Neural progenitor cell (in vitro differentiated cells): ENCODE measurements around the gene SULT1C3. TPM values are rescaled to one million over a fixed set of nuclear protein-coding genes. Genes with fewer than 3 reads are reported as not detected.

Source experiments
- DNase-seq: peaks from one replicate; pipeline ENCODE4 v3.0.0-alpha.2; 2016; ENCODE audit warnings: low spot score
- H2AFZ ChIP-seq: fragments of 200-600 bp; sonication (generic); replicated peaks from 2 replicates; pipeline ENCODE4 v1.6.1; 2016; ENCODE audit warnings: antibody characterized with exemption
- H3F3A ChIP-seq: fragments of 200-600 bp; sonication (generic); 2 replicates; pipeline ENCODE4 v1.6.1; 2016; ENCODE audit warnings: antibody characterized with exemption, low read depth
- H3K27ac ChIP-seq: fragments of 200-600 bp; sonication (generic); 2 replicates; pipeline ENCODE4 v1.5.1; 2016; ENCODE audit warnings: mild to moderate bottlenecking
- H3K27me3 ChIP-seq: fragments of 200-600 bp; sonication (generic); 2 replicates; pipeline ENCODE4 v1.6.1; 2016; ENCODE audit warnings: mild to moderate bottlenecking, moderate library complexity
- H3K36me3 ChIP-seq: fragments of 200-600 bp; sonication (generic); 2 replicates; pipeline ENCODE4 v1.5.1; 2016
- H3K4me1 ChIP-seq: fragments of 200-600 bp; sonication (generic); 2 replicates; pipeline ENCODE4 v1.6.1; 2016; ENCODE audit warnings: mixed run types
- H3K4me2 ChIP-seq: fragments of 200-600 bp; sonication (generic); 2 replicates; pipeline ENCODE4 v1.6.1; 2016
- H3K4me3 ChIP-seq: fragments of 200-600 bp; sonication (generic); 2 replicates; pipeline ENCODE4 v1.5.1; 2016
- H3K79me2 ChIP-seq: fragments of 200-600 bp; sonication (generic); 2 replicates; pipeline ENCODE4 v1.6.1; 2016; ENCODE audit warnings: low read depth
- H3K9ac ChIP-seq: fragments of 200-600 bp; sonication (generic); 2 replicates; pipeline ENCODE4 v1.6.1; 2016
- H3K9me3 ChIP-seq: fragments of 200-600 bp; sonication (generic); 2 replicates; pipeline ENCODE4 v1.5.1; 2016; ENCODE audit warnings: low read depth
- H4K20me1 ChIP-seq: fragments of 200-600 bp; sonication (generic); 2 replicates; pipeline ENCODE4 v1.6.1; 2016; ENCODE audit warnings: low read depth
- H3K27ac Mint-ChIP-seq: 3 replicates; pipeline ENCODE4 v1.8.0; 2021; ENCODE audit warnings: mixed read lengths
- H3K27me3 Mint-ChIP-seq: 2 replicates; pipeline ENCODE4 v1.8.0; 2022; ENCODE audit warnings: low read depth, mild to moderate bottlenecking, inconsistent platforms, moderate library complexity, mixed read lengths; ENCODE audit not compliant: insufficient read depth
- H3K36me3 Mint-ChIP-seq: 3 replicates; pipeline ENCODE4 v1.8.0; 2021; ENCODE audit warnings: mixed read lengths
- H3K4me1 Mint-ChIP-seq: 3 replicates; pipeline ENCODE4 v1.8.0; 2021; ENCODE audit warnings: mixed read lengths
- H3K4me3 Mint-ChIP-seq: 3 replicates; pipeline ENCODE4 v1.8.0; 2021; ENCODE audit warnings: mild to moderate bottlenecking, moderate library complexity, mixed read lengths
- H3K9me3 Mint-ChIP-seq: 3 replicates; pipeline ENCODE4 v1.8.0; 2020; ENCODE audit warnings: mixed read lengths
- CTCF ChIP-seq: fragments of 200-600 bp; sonication (generic); IDR thresholded peaks from 2 replicates; pipeline ENCODE4 v1.5.1; 2017; ENCODE audit warnings: antibody characterized with exemption, mild to moderate bottlenecking
- EZH2 ChIP-seq: fragments of 200-600 bp; sonication (generic); IDR thresholded peaks from 2 replicates; pipeline ENCODE4 v1.6.1; 2017; ENCODE audit warnings: antibody characterized with exemption, mild to moderate bottlenecking, moderate library complexity
- EZH2phosphoT487 ChIP-seq: fragments of 200-600 bp; sonication (generic); IDR thresholded peaks from 2 replicates; pipeline ENCODE4 v1.6.1; 2017; ENCODE audit warnings: antibody characterized with exemption
- total RNA-seq: library from RNA; depleted of rRNA; stranded (reverse); fragments of >200 nt; gene quantifications from 2 replicates; pipeline ENCODE4 v1.2.3, GENCODE V29; 2015; ENCODE audit warnings: low replicate concordance

Gene SULT1C3
- not detected in 2 replicates for total RNA-seq

GRCh38 chr2:108239786-108240185 lies at the start of gene SULT1C3:
Gene SULT1C3 (plus strand): TSS chr2:108239968. CDS start chr2:108247195, 7,227 bp downstream.
- H3K9me3 ChIP-seq, result peaks cover 8% of the 10 kb centered on the region
- Mint-ChIP-seq H3K27ac (no peak within 1 kb of the TSS), H3K36me3 (no peaks in the 10 kb centered on the region), H3K27me3 (no peaks in the 10 kb centered on the region), H3K4me3 (no peak within 1 kb of the TSS), H3K9me3 (peaks cover 10% of the 10 kb centered on the region), H3K4me1 (no peaks in the 10 kb centered on the region)
- no peak within 1 kb of the TSS for H3K4me3 ChIP-seq
- H2AFZ ChIP-seq, result no peak within 1 kb of the TSS
- no peak within 1 kb of the TSS for H3K4me2 ChIP-seq
- H3K9ac ChIP-seq, result no peak within 1 kb of the TSS
- no peaks in the 10 kb centered on the region for H3K4me1 ChIP-seq
- DNase-seq, result no peak
- no peaks in the 10 kb centered on the region for H3K36me3 ChIP-seq
- no peaks in the 10 kb centered on the region for H3K27me3 ChIP-seq
- H3K79me2 ChIP-seq, result no peaks in the 10 kb centered on the region
- no peak within 1 kb of the TSS for H3K27ac ChIP-seq
- TF ChIP-seq CTCF (no peak), EZH2phosphoT487 (no peak), EZH2 (no peak)
- no peaks in the 10 kb centered on the region for H3F3A ChIP-seq
- no peaks in the 10 kb centered on the region for H4K20me1 ChIP-seq

- Histone ChIP-seq H3K9me3 (no peaks in the 10 kb centered on the region), H3F3A (no peaks in the 10 kb centered on the region), H4K20me1 (no peaks in the 10 kb centered on the region), H3K9ac (no peak overlapping the region), H3K4me3 (no peak overlapping the region), H3K27me3 (no peaks in the 10 kb centered on the region), H3K4me2 (no peak overlapping the region), H3K79me2 (no peaks in the 10 kb centered on the region), H3K36me3 (no peaks in the 10 kb centered on the region), H3K4me1 (no peaks in the 10 kb centered on the region), H3K27ac (no peak overlapping the region), H2AFZ (no peak overlapping the region)
- H3K4me1 Mint-ChIP-seq, result peaks cover 11% of the 10 kb centered on the region
- peaks cover 5% of the 10 kb centered on the region for H3K9me3 Mint-ChIP-seq
- DNase-seq, result no peak
- no peaks in the 10 kb centered on the region for H3K27me3 Mint-ChIP-seq
- no peak overlapping the region for H3K27ac Mint-ChIP-seq
- no peak overlapping the region for H3K4me3 Mint-ChIP-seq
- TF ChIP-seq EZH2phosphoT487 (no peak), EZH2 (no peak), CTCF (no peak)
- H3K36me3 Mint-ChIP-seq, result no peaks in the 10 kb centered on the region
These were observed 46.5 kb upstream of the SULT1C3 start for GRCh38 chr2:108193251-108193650.

DNA sequence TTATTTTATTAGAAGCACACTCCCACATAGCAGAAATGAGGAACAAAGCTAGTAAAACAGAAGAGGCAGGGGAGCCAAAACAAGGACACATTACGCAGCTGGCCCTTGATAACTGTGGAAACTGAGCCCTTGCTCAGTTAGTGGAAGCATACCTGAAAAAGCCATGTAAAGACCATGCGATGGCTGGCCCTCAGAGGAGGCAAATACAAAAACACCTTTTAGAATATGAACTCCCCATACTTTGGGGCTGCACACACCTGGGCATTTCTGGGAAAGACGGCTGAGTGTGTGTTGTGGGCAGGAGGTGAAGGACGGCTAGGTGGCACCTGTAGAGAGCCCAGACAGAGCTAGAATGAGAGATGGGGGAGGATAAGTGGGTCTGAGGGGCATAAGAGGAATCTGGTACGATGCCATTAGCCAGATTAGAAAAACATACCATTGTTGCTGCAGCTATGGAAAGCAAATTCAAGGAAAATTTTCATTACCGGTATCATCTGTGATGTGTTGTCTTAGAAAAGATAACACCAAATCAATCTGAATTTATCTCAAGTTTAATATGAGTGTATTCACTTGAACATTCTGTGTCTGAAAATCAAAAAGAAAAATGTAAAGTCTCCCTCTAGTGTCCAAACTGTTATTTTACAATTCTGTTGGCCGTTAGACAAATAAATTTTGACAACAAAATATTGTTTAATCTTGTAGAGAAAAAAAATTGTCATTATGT lies 45.2 kb upstream of the SULT1C3 start:
- no peak overlapping the region for H3K4me2 ChIP-seq
- TF ChIP-seq CTCF, result peak; percentile 63
- no peak for TF ChIP-seq EZH2
- no peak for TF ChIP-seq EZH2phosphoT487
- H2AFZ ChIP-seq, result no peak overlapping the region
- H3K36me3 ChIP-seq, result no peaks in the 10 kb centered on the region
- Mint-ChIP-seq H3K4me3 (no peak overlapping the region), H3K36me3 (no peaks in the 10 kb centered on the region), H3K27ac (peak overlapping the region; percentile 1), H3K9me3 (peaks cover 5% of the 10 kb centered on the region), H3K27me3 (no peaks in the 10 kb centered on the region), H3K4me1 (peaks cover 9% of the 10 kb centered on the region)
- no peaks in the 10 kb centered on the region for H3K4me1 ChIP-seq
- no peaks in the 10 kb centered on the region for H3K79me2 ChIP-seq
- no peaks in the 10 kb centered on the region for H3K27me3 ChIP-seq
- DNase-seq, result no peak
- no peaks in the 10 kb centered on the region for H3K9me3 ChIP-seq
- no peaks in the 10 kb centered on the region for H3F3A ChIP-seq
- no peak overlapping the region for H3K9ac ChIP-seq
- H3K4me3 ChIP-seq, result no peak overlapping the region
- no peak overlapping the region for H3K27ac ChIP-seq
- no peaks in the 10 kb centered on the region for H4K20me1 ChIP-seq
